ENCODE results near the gene ARSG. TPM values are rescaled to one million over a fixed set of nuclear protein-coding genes. Genes with fewer than 3 reads are reported as not detected.

The ARSG gene
- total and polyA plus RNA-seq, 2 of the 13 experiments (the other 11 are each of a cell fraction or from before 2014, with no cell fraction given): 3.7 to 15.2 TPM

DNA sequence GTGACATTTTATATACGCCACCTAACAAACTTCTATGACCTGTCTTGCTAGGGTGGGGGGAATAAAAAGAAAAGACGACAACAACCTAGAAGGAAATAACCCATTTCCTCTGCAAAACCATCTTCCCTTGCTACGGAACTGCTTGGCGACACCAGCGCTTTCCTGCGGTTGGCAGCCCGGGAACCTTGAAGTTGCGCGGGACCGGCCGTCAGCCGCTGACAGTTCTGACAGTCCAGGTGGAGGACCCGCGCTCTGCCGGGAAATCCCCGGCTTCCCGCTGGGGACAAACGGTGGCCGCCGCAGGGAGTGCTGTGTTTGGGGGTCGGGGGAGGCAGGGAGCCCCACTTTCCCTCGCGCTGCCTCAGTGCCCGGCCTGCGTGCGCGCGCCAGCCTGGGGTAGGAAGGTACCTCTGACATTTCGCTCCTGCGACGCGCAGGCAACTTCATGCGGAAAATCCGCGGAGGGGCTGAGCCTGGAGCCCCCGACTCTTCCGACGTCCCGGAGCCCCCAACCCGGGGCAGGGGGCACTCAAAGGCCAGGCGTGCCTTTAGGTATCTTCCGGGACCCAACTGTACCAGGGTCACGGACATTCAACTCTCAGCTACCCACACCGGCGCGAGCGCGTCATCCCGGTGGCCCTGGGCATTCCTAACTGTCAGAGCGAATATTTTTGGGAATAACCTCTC, 884 bp upstream of the ARSG start:
- Histone ChIP-seq H3K4me2 (ENCODE audit: low read depth, low read length) (peak overlapping the region; percentile 89), H3K27me3 (ENCODE audit: control insufficient read depth in 1 of 2, insufficient read depth in 2 of 2, low read length in 2 of 2) (peaks cover 0 to 3% of the 10 kb centered on the region in 2 experiments; a peak in 1 of 5 replicates), H4K20me1 (ENCODE audit: insufficient read depth, low read length) (no peaks in the 10 kb centered on the region), H3K9me3 (ENCODE audit: low read length) (no peaks in the 10 kb centered on the region), H3K4me1 (ENCODE audit: insufficient read depth, low read length) (peaks cover 46% of the 10 kb centered on the region), H3K27ac (ENCODE audit: extremely low read length, insufficient read depth, low read length) (peak overlapping the region; percentile 72), H3K36me3 (replicated peaks in 1 of 2; ENCODE audit: control insufficient read depth in 1 of 2, insufficient read depth in 2 of 2, low read length in 2 of 2) (no peaks in the 10 kb centered on the region), H3K79me2 (ENCODE audit: insufficient read depth, low read length) (peaks cover 3% of the 10 kb centered on the region), H3K4me3 (replicated peaks in 1 of 3; ENCODE audit: insufficient read depth in 1 of 3, low read depth in 2 of 3, low read length in 3 of 3) (peak overlapping the region; percentile 74 to 80 (median 79)), H2AFZ (ENCODE audit: low read length) (no peak overlapping the region), H3K9ac (ENCODE audit: insufficient read depth, low read depth, low read length) (peak overlapping the region; percentile 69)
- ATAC-seq (peak; percentile 33), DNase-seq (ENCODE audit: low spot score) (no peak), FAIRE-seq (no peak)
- POLR2A ChIA-PET: interaction anchor here (0.6 to 3.0 kb wide), 7 partner anchors 23 to 123 kb away, joined by 3 to 30 read pairs (median 5); no protein-coding TSS in a partner anchor
- in situ Hi-C loops (cut with HindIII; ENCODE audit: extremely low pct_ligation_motif_present, low pct_unique_long_range_greater_than_20kb) (loop anchor here (5.0 to 25.0 kb wide), 2 partner anchors 87 to 472 kb away; no protein-coding TSS in a partner anchor), intact Hi-C loops (cut with micrococcal nuclease; ENCODE audit: unreplicated experiment) (no loop called here)
- 3% methylated on average over 26 of the region's 50 CpGs for WGBS (ENCODE audit: low lambda C conversion rate)
- BruUV-seq (replicated peaks): no TSS peak
- CTCF ChIA-PET (ENCODE audit: low intra/inter-chr PET ratio, low total read pairs): no interaction called here
- TF ChIP-seq SRF (IDR thresholded peaks at IDR 0.05; ENCODE audit: low read depth, low read length): no peak
- TF ChIP-seq, protein P1, sequence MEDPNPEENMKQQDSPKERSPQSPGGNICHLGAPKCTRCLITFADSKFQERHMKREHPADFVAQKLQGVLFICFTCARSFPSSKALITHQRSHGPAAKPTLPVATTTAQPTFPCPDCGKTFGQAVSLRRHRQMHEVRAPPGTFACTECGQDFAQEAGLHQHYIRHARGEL (CRISPR knock-in tag; IDR thresholded peaks at IDR 0.05): no peak
- TF ChIP-seq MYC (CRISPR knock-in tag; IDR thresholded peaks at IDR 0.05; ENCODE audit: borderline replicate concordance): peak; percentile 44; the same call in 1 of the 2 replicates
- TF ChIP-seq, protein P2, sequence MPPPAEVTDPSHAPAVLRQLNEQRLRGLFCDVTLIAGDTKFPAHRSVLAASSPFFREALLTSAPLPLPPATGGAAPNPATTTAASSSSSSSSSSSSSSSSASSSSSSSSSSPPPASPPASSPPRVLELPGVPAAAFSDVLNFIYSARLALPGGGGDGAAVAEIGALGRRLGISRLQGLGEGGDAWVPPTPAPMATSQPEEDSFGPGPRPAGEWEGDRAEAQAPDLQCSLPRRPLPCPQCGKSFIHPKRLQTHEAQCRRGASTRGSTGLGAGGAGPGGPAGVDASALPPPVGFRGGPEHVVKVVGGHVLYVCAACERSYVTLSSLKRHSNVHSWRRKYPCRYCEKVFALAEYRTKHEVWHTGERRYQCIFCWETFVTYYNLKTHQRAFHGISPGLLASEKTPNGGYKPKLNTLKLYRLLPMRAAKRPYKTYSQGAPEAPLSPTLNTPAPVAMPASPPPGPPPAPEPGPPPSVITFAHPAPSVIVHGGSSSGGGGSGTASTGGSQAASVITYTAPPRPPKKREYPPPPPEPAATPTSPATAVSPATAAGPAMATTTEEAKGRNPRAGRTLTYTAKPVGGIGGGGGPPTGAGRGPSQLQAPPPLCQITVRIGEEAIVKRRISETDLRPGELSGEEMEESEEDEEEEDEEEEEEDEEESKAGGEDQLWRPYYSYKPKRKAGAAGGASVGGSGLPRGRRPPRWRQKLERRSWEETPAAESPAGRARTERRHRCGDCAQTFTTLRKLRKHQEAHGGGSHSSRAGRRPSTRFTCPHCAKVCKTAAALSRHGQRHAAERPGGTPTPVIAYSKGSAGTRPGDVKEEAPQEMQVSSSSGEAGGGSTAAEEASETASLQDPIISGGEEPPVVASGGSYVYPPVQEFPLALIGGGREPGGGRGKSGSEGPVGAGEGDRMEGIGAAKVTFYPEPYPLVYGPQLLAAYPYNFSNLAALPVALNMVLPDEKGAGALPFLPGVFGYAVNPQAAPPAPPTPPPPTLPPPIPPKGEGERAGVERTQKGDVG (CRISPR knock-in tag; IDR thresholded peaks at IDR 0.05; ENCODE audit: borderline replicate concordance): 0 out of 2 replicates have a peak, but pooled peaks have one; percentile 70
- no peak for TF ChIP-seq TRIM24 (CRISPR knock-in tag; IDR thresholded peaks at IDR 0.05)
- 0 out of 2 replicates have a peak, but pooled peaks have one; percentile 36 for TF ChIP-seq ZNF558 (CRISPR knock-in tag; IDR thresholded peaks at IDR 0.05; ENCODE audit: borderline replicate concordance)
- no peak for TF ChIP-seq PPARG (CRISPR knock-in tag; conservative IDR thresholded peaks at IDR 0.05)
- TF ChIP-seq, protein P3, sequence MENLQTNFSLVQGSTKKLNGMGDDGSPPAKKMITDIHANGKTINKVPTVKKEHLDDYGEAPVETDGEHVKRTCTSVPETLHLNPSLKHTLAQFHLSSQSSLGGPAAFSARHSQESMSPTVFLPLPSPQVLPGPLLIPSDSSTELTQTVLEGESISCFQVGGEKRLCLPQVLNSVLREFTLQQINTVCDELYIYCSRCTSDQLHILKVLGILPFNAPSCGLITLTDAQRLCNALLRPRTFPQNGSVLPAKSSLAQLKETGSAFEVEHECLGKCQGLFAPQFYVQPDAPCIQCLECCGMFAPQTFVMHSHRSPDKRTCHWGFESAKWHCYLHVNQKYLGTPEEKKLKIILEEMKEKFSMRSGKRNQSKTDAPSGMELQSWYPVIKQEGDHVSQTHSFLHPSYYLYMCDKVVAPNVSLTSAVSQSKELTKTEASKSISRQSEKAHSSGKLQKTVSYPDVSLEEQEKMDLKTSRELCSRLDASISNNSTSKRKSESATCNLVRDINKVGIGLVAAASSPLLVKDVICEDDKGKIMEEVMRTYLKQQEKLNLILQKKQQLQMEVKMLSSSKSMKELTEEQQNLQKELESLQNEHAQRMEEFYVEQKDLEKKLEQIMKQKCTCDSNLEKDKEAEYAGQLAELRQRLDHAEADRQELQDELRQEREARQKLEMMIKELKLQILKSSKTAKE (CRISPR knock-in tag; IDR thresholded peaks at IDR 0.05; ENCODE audit: borderline replicate concordance): no peak
- no peak for TF ChIP-seq TAF15 (IDR thresholded peaks at IDR 0.05; ENCODE audit: low read depth, low read length, poor library complexity, severe bottlenecking)
- TF ChIP-seq ASH2L (IDR thresholded peaks at IDR 0.05; ENCODE audit: insufficient read length, low read depth, low read length): no peak
- no peak for TF ChIP-seq ZNF446 (CRISPR knock-in tag; IDR thresholded peaks at IDR 0.05)
- no peak for TF ChIP-seq ZNF749 (CRISPR knock-in tag; IDR thresholded peaks at IDR 0.05; ENCODE audit: borderline replicate concordance)
- TF ChIP-seq, protein P4, sequence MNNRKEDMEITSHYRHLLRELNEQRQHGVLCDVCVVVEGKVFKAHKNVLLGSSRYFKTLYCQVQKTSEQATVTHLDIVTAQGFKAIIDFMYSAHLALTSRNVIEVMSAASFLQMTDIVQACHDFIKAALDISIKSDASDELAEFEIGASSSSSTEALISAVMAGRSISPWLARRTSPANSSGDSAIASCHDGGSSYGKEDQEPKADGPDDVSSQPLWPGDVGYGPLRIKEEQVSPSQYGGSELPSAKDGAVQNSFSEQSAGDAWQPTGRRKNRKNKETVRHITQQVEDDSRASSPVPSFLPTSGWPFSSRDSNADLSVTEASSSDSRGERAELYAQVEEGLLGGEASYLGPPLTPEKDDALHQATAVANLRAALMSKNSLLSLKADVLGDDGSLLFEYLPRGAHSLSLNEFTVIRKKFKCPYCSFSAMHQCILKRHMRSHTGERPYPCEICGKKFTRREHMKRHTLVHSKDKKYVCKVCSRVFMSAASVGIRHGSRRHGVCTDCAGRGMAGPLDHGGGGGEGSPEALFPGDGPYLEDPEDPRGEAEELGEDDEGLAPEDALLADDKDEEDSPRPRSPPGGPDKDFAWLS (CRISPR knock-in tag; IDR thresholded peaks at IDR 0.05; ENCODE audit: borderline replicate concordance): no peak
- TF ChIP-seq PCBP1 (IDR thresholded peaks at IDR 0.05; ENCODE audit: borderline replicate concordance, low read depth, low read length): 0 out of 2 replicates have a peak, but pooled peaks have one; percentile 36
- no peak for TF ChIP-seq CBX5 (CRISPR knock-in tag; IDR thresholded peaks at IDR 0.05; ENCODE audit: borderline replicate concordance)
- TF ChIP-seq PLRG1 (conservative IDR thresholded peaks at IDR 0.05): no peak
